Umbilical cord (tissue), 2 donors: ENCODE measurements around the gene ATF7. TPM values are rescaled to one million over a fixed set of nuclear protein-coding genes. Genes with fewer than 3 reads are reported as not detected.
"Not testable (repeated sequence)": the region's sequence is repeated elsewhere in the genome, so short reads cannot be mapped to it uniquely, and the experiment has no call there.

ENCODE experiments used
- DNase-seq: peaks from one replicate; pipeline ENCODE4 v3.0.0-alpha.2; 2015; ENCODE audit warnings: low spot score
- total RNA-seq: library from RNA; depleted of rRNA; stranded (reverse); fragments of >200 nt; gene quantifications from one replicate; pipeline ENCODE4 v1.2.3, GENCODE V29; 2014; ENCODE audit warnings: low replicate concordance; ENCODE audit not compliant: insufficient read depth

ATF7 gene
- total RNA-seq, 1 donor from 2014 or later, result 15.4 TPM

DNA sequence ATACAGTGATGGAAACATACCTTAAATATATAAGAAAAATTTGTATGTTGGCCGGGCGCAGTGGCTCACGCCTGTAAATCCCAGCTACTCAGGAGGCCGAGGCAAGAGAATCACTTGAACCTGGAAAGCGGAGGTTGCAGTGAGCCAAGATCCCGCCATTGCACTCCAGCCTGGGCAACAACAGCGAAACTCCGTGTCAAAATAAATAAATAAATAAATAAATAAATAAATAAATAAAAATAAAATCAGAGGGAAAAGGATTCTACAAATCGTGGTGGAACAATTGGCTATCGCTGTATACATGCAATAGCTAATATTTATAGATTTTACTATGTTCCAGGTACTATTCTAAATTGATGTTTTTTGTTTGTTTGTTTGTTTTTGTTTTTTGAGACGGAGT is 1.7 kb upstream of the ATF7 start:
- DNase-seq, result no peak

DNA sequence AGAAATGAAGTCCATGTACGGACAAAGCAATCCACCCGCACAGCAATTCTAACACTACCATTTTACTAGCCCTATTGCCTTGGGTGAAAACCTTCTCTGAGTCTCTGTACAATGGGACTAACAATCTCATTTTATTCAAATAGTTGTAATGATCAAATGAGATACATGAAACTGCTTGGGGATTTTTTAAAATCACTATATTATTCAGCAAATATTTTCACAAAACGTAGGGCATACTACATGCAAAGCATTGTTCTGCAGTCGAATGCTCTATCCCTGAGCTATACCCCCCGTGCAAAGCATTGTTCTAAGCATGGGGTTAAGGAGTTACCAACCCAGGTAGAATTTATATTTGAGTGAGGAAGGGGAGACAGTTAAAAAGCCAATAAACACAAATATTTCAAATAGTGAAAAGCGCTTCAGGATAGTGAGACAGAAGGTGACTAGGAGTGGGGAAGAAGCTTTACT is 554 bp upstream of the ATF7 start:
- DNase-seq, result no peak

DNA sequence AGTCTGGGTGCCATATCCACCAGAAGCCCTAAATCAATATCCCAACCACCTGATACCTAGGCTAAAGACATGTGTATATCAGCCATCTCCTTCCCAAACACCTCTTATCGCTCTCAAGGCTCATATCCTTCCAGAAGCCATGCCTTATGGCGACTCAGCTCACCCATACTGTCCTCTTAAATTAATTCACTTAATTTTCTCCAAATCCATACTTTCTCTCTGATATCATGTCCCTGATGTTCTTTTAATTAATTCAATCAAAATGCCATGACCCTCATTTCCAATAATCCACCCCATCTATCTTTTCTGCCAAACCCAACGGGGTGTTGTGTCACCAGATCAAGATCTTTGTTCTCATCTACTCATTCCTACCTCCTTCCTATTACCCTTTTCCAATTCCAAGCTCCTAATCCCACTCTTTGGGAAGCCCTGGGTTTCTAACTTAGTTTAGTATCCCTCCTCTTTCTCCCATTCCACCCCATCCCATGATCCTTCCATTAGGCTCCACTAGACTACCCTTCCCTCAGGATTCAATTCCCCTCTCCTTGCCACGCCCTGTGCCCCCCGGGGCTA is 723 bp downstream of the ATF7 start:
- DNase-seq, result no peak

DNA sequence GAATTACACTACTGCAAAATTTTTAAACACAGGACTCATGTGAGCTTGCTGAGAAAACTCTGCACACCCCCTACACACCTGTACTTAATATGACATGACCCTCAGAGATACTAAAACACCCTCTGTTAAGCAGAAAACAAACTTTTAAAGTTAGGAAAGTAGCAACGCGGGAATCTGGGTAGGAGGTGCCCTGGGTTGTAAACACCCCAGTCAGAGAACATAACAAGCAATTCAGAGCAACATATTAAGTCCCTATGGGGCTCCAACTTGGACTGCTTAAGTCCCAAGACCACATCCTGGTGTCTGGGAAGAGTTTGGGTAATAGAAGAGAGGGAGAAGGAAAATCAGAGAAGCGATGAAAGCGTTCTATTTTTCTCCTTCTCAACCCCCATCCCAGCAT is 1.2 kb downstream of the ATF7 start:
- DNase-seq, result no peak

DNA sequence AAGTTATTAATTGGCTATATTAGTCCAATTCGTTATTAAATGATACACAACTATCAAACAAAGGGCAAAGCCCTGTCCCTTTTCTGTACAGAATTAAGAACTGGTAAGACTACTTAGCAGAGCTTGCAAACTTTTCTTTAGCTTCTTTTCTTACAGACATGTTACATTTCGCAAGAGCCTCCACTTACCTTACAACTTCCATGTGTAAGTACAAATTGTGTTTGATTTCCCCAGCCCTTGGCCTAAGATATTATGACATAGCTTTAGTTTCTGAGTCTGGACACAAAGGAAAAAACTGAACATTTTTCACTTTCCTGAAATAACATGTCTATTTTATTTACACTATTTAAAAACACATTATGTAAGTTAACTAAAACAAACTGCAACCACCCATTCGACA is 1.7 kb downstream of the ATF7 start:
- peak; percentile 23 for DNase-seq

DNA sequence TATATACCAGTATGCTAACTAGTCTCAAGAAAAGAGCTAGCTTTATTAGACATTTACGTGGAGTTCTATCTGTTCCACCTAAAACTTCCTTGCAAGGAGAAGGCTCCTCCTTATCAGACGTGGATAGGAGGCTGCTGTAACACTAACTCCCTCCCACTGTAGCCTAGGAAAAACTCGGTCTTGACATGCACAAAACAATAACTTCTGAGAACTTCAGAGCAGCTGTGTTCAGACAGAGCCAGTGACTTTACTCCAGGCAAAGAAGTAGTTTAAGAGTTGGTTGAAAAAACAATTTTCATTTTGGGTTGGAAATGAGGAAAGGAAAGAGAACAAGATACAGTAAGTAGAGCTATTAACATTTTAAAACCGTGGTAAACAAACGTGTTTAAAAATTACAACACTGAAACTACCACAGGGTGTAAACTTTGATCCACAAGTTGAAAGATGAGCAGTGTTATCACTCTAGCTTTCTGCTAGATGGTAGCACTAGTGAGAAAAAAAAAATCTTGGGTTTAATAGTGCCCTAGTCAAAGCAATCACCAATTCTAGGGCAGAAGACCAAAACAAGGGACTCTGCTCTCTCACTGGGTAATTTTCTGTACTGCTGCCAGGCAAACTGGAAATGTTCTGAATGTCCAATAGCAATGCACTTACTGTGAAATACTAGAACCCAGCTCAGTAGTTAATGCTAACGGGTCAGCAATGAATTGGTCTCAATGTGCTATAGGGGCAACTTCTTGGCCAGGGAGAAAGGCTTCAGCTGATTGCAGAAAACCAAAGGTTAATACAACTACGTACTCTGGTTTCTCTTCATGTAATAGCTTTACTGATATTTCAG is 2.4 kb downstream of the ATF7 start:
- peak; percentile 74 for DNase-seq

DNA sequence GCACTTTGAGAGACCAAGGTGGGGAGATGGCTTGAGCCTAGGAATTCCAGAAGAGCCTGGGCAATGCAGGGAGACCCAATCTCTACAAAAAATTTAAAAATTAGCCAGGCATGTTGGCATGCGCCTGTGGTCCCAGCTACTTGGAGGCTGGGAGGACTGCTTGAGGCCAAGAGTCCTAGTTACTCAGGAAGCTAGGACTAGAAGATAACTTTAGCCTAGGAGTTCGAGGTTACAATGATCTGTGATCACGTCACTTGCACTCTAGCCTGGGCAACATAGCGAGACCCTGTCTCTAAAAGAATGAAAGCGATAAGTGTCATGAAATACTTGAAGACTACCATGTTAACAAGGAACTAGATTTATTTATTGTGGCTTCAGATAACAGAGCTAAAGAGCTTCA is 3.5 kb downstream of the ATF7 start:
- no peak for DNase-seq

DNA sequence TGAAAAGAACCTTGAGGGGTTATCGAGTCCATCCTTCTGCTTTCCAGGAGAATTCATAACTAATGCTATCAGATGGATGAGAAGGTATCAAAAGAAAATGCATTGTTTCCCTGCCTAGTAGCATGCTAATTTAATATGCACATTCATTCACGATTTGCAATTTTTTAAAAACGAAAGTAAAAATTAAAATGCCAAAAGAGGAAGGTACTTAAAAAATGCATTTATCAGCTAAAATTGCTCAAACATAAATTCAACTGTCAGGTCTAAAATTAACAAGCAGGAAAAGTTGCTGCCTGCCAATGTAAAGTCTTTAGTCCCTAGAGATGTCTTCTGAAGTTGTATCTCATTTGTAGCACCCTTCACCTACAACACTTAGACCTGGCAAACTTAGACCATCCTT is 7.9 kb downstream of the ATF7 start:
- DNase-seq, result no peak

DNA sequence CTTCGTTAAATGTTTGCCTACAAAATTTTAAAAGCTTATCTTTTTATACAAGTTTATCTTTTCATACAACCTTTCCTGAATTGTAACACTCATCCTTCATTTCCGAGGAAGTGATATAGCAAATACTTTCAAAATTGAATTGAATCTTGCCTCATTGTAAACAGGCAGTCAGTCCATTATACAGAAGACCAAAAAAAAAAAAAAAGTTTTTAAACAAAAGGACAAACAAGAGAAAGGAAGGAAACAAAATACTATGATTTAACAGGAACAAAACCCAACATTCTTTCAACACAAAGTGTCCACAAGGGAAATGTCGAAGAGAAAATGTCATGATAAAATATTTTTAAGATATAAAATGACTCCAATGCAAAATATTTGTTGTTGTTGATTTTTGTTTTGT is 8.5 kb downstream of the ATF7 start:
- no peak for DNase-seq

DNA sequence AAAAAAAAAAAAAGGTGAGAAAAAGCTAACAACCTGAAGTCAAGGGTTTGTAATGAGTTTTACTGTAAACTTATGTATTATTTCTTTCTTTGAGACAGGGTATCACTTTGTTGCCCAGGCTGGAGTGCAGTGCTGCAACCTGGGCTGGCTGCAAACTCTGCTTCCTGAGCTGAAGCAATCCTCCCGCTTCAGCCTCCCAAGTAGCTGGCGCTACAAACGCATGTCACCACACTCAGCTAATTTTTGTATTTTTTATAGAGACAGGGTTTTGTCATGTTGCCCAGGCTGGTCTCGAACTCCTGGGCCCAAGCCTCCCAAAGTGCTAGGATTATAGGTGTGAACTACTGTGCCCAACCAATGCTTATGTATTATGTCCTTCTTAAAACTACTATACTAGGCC is 9.2 kb downstream of the ATF7 start:
- DNase-seq, result no peak

DNA sequence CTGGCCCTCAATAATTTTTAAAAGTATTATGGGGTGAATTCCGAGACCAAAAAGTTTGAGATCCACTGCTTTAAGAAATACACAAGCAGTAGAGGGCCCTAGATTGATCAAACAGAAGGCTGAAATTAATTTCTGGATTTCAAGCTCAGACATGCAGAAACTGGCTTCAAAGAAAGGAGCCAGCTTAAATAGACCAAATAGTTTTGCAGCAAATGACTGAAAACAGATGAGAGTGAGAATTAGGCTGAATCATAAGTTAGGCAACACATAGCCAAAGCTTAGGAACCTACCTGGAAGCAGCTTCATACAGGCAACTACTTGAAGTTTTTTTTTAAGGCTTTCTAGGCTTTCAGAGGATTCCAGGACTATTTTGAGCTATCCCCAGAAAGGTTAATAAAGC is 12.4 kb downstream of the ATF7 start:
- peak; percentile 40 for DNase-seq

DNA sequence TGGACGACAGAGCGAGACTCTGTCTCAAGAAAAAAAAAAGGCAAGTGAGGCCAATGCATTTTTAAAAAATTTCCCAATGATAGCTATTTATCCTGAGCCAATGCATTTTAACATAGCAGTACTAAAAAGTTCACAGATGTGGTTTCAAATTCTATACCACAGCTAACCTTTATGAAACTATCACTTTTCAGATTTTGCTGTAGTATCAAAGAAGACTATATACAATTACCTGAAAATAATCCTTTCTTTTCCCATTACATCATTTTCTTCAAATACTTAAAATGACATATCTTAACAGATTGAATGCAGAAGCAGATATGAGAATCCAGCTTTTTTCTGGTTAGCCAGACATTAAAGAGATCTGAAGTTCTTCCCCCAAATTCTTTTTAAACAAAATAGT is 13.2 kb downstream of the ATF7 start:
- DNase-seq, result no peak

DNA sequence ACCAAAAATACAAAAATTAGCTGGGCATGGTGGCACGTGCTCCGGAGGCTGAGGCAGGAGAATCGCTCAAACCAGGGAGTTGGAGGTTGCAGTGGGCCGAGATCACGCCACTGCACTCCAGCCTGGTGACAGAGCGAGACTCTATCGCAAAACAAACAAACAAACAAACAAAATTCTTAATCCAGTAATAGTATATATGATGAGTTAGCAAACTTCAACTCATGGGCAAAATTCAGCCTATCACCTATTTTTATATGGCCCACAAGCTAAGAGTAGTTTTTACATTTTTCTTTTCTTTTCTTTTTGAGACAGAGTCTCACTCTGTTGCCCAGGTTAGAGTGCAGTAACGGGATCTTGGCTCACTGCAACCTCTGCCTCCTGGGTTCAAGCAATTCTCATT is 14.9 kb downstream of the ATF7 start:
- no peak for DNase-seq

DNA sequence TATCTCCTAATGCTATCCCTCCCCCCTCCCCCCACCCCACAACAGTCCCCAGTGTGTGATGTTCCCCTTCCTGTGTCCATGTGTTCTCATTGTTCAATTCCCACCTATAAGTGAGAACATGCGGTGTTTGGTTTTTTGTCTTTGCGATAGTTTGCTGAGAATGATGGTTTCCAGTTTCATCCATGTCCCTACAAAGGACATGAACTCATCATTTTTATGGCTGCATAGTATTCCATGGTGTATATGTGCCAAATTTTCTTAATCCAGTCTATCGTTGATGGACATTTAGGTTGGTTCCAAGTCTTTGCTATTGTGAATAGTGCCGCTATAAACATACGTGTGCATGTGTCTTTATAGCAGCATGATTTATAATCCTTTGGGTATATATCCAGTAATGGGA is 19.5 kb downstream of the ATF7 start:
- DNase-seq, result not testable (repeated sequence)

DNA sequence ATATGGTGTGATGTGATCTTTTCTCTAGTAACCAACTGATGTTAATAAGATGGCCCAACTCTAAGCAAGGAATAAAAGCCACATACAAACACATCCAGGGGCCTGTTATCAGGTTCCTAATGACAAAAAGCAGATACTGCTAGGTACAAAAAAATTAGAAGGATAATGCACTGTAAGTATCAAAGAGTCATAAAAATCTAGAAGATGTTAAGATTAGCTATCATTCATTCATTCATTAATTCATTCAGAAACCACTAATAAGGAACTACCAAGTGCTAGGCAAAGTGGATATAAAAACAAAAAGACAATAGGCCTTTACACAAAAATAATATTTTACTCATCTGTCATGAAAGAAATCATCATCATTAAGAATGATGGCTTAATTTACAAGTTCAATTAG is 21.6 kb downstream of the ATF7 start:
- DNase-seq, result no peak

DNA sequence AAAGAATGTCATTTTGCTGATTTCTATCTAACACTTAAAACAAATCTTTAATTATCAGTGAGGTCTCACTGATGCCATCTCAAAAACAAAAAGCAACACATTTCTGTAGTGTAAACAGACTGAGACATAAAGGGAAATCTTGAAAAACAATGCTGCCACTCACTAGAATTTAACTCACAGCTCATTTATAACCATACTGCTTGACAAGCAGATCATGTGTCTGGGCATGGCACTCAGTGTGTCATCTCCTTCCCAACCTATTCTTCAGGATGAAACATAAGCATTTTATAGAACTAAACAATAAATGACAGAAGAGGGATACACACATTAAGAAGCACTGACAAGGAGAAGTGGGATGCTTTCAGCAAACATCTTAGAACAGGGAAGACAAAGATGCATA is 22.4 kb downstream of the ATF7 start:
- DNase-seq, result no peak

DNA sequence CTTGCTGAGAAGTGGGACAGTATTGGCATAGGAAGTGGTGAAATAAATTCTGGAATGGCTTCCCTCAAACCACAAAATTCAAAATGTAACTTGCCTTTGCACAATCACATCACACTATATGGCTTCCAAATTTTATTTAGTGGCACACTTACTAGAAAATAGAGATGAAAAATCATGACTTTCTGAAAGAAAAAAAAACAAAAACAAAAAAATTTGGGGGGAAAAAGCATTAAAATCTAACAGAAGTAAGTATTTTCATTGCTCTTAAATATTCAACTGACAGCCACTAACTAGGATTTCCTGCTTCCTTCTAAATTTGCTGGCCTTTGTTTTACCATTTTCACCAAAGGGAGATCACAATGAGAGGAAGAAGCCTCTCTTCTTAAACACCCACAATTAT is 23.0 kb downstream of the ATF7 start:
- no peak for DNase-seq

DNA sequence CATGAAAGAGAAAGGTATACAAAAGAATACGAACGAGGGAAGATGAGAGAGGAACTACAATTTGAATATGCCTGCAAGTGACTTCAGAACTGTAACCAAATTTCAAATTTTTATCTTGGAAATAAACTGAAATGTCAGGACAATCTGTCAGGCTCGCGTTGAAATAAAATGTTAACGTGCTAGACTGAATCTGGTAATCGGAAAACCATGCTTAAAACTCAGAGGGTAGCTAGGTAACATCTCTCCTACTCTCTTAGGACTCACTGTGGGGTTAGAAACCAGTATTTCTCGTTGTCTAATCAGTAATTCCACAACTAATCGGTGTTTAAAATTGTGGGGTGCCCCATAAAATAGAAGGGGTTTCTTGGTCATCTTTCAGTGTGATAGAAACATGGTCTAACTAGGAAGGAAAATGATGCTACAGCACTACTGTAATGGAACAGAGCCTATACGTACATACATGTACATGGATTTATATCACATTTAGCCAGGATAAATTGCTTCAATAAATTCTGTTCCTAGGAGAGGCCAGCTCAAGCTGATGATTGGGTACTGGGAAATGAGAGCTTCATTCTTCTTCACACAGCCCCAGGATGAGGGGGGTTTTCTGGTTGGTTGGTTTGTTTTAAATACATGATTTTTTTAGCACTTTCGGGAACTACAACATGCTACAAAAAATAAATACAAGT is 23.9 kb downstream of the ATF7 start:
- no peak for DNase-seq

DNA sequence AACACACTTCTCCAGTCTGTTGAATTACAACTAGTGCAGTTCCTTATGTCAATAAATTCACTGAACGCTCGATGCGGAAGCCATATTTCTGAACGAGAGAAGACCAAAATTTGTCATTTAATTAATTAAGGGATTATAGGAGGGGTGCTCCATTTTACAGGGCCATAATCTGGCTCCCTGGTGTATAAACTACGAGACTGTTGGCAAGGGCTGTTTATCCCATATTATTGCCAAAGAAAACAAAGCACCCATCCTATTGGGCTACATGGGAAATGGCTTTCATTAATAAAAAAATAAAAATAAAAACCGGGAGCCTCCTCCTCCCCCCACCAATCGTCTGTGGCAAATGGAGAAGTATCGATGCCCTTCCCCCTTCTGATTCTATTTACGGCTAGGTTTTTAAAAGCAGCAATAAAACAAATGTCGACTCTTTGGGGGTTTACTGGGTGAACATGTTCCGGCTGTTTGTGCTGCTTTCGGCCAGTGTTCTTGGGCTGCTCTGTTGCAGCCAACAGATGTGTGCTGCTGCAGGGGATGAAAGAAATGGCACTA is 24.8 kb downstream of the ATF7 start:
- DNase-seq, result no peak

DNA sequence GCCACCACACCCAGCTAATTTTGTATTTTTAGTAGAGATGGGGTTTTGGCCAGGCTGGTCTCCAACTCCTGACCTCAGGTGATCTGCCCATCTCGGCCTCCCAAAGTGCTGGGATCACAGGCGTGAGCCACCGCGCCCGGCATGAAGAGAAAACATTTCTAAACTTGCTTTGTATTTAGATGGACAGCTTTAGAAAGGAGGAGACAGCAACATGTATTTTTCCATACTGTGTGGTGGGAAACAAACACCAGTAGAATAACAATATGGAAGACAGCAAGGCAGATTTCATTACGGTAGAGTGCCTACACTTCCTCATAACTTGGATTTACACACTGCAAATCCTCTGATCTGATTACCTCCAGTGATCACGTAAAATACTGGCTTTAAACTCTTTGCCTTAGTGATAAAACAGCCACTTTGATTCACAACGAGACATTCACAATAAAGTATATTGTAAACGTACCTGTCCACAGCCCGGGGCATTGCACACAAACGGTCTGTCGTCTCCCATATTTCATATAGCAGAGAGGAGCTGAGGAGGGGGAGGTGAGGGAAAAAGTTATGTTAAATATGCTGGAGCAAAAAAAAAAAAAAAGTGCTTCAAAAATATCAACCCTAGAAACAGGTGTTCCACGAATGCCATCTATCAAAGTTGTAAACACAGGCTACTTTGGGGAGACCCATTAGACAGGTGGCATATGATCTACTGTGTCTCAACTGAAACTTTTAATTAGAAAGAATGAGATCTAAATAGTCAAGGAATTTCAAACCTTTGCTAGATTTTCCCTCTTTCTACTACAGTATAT is 25.5 kb downstream of the ATF7 start:
- DNase-seq, result no peak

DNA sequence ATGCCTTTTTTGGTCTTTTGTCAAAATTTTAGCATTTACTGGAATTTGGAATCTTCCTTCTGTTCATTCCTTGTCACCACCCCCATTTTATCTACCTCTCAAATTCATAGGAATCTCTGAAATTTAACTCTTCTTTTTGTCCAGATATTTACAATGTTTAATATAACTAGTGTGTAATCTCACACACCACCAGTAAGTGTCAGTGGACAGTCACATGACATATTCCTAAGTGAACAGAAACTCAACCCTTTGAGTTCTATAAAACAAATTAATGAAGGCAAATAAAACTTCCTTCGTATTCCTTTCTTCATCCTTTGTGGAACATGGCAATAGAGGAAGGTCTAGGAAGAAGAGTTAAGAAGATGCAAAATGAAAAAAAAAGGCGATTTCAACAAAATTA is 26.6 kb downstream of the ATF7 start:
- no peak for DNase-seq

DNA sequence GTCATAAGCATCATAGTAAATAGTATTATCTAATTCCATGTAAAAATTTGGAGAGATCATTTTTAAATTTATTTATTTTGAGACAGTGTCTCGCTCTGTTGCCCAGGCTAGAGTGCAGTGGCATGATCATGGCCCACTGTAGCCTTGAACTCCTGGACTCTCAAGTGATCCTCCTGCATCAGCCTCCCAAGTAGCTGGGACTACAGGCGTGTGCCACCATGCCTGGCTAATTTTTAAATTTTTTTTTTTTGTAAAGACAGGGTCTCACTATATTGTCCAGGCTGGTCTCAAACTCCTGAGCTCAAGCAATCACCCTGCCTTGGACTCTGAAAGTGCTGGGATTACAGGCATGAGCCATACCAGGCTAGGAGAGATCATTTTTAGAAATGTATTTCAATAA is 27.2 kb downstream of the ATF7 start:
- DNase-seq, result not testable (repeated sequence)
